Mammary epithelial cell (primary cell): Measurements from ENCODE around the gene PNISR.

Experiments used
- CTCF ChIP-seq, 2 donors: IDR thresholded peaks in 1 of 2; conservative IDR thresholded peaks in 1 of 2; 2 replicates each; pipeline ENCODE4 v1.5.1; 2011 to 2012; ENCODE audit warnings: inconsistent platforms in 2 of 2, low read length in 2 of 2, mild to moderate bottlenecking in 2 of 2, control low read depth in 1 of 2, low read depth in 1 of 2; ENCODE audit not compliant: insufficient read depth in 1 of 2; ENCODE audit errors: extremely low read depth in 1 of 2
- EZH2 ChIP-seq: IDR thresholded peaks from 2 replicates; pipeline ENCODE4 v1.6.1; 2012; ENCODE audit warnings: low read length, inconsistent platforms, borderline replicate concordance

- TF ChIP-seq CTCF (conservative IDR thresholded peaks at IDR 0.05 in 1 of 2, IDR thresholded peaks at IDR 0.05 in 1 of 2; ENCODE audit: extremely low read depth in 1 of 2, insufficient read depth in 1 of 2, low read depth in 1 of 2, low read length in 2 of 2) (no peak), EZH2 (no peak)
These were observed 8.0 kb downstream of the PNISR start for GRCh38 chr6:99416892-99417767.
